Trophoblast cell (in vitro differentiated cells and primary cell): ENCODE data around the gene EFCAB5.

ENCODE experiments used
- DNase-seq, 2 donors: peaks; one replicate each; pipeline ENCODE4 v3.0.0-alpha.2; 2016
- H2AFZ ChIP-seq: 2 replicates; pipeline ENCODE4 v1.6.1; 2013; ENCODE audit warnings: low read length, moderate library complexity, mild to moderate bottlenecking; ENCODE audit not compliant: insufficient read depth, poor library complexity
- H2AK5ac ChIP-seq: 2 replicates; pipeline ENCODE4 v1.6.1; 2013; ENCODE audit warnings: mild to moderate bottlenecking, low read length
- H2BK120ac ChIP-seq: 2 replicates; pipeline ENCODE4 v1.6.1; 2013; ENCODE audit warnings: low read length, mild to moderate bottlenecking, moderate library complexity; ENCODE audit not compliant: insufficient read depth, poor library complexity
- H2BK12ac ChIP-seq: 2 replicates; pipeline ENCODE4 v1.6.1; 2013; ENCODE audit warnings: mild to moderate bottlenecking, low read length, moderate library complexity
- H2BK5ac ChIP-seq: 2 replicates; pipeline ENCODE4 v1.6.1; 2013; ENCODE audit warnings: low read length, low read depth, moderate library complexity, mild to moderate bottlenecking; ENCODE audit not compliant: poor library complexity
- H3K14ac ChIP-seq: 2 replicates; pipeline ENCODE4 v1.6.1; 2013; ENCODE audit warnings: mild to moderate bottlenecking, low read length
- H3K18ac ChIP-seq: 2 replicates; pipeline ENCODE4 v1.6.1; 2013; ENCODE audit warnings: mild to moderate bottlenecking, low read length
- H3K23ac ChIP-seq: 2 replicates; pipeline ENCODE4 v1.6.1; 2013; ENCODE audit warnings: low read length
- H3K27ac ChIP-seq: 2 replicates; pipeline ENCODE4 v1.5.1; 2013; ENCODE audit warnings: low read depth, mild to moderate bottlenecking, inconsistent platforms, low read length, moderate library complexity
- H3K27me3 ChIP-seq: 2 replicates; pipeline ENCODE4 v1.6.1; 2013; ENCODE audit warnings: inconsistent platforms, mild to moderate bottlenecking, low read length, moderate library complexity; ENCODE audit not compliant: insufficient read depth
- H3K36me3 ChIP-seq, 2 experiments: 1 replicate in 1 of 2; 2 replicates in 1 of 2; pipeline ENCODE4 v1.6.1; 2013; ENCODE audit warnings: low read length in 2 of 2, mild to moderate bottlenecking in 2 of 2, moderate library complexity in 1 of 2; ENCODE audit not compliant: insufficient read depth in 2 of 2, control insufficient read depth in 1 of 2
- H3K4ac ChIP-seq: 2 replicates; pipeline ENCODE4 v1.6.1; 2013; ENCODE audit warnings: low read depth, mild to moderate bottlenecking, low read length, moderate library complexity
- H3K4me1 ChIP-seq, 2 experiments: 1 replicate in 1 of 2; 2 replicates in 1 of 2; pipeline ENCODE4 v1.6.1; 2013; ENCODE audit warnings: low read length in 2 of 2, mild to moderate bottlenecking in 2 of 2, moderate library complexity in 1 of 2; ENCODE audit not compliant: insufficient read depth in 2 of 2, control insufficient read depth in 1 of 2
- H3K4me2 ChIP-seq: 2 replicates; pipeline ENCODE4 v1.6.1; 2013; ENCODE audit warnings: inconsistent platforms, mild to moderate bottlenecking, low read length, moderate library complexity
- H3K4me3 ChIP-seq: 2 replicates; pipeline ENCODE4 v1.5.1; 2013; ENCODE audit warnings: mild to moderate bottlenecking, low read depth, low read length, inconsistent platforms
- H3K79me1 ChIP-seq: one replicate; pipeline ENCODE4 v1.6.1; 2013; ENCODE audit warnings: low read length
- H3K79me2 ChIP-seq: 2 replicates; pipeline ENCODE4 v1.6.1; 2013; ENCODE audit warnings: low read length, mild to moderate bottlenecking; ENCODE audit not compliant: control insufficient read depth, insufficient read depth, poor library complexity
- H3K9ac ChIP-seq: 2 replicates; pipeline ENCODE4 v1.6.1; 2013; ENCODE audit warnings: mild to moderate bottlenecking, low read length
- H3K9me3 ChIP-seq: 2 replicates; pipeline ENCODE4 v1.6.1; 2013; ENCODE audit warnings: low read depth, mild to moderate bottlenecking, control low read depth, inconsistent platforms, low read length; ENCODE audit not compliant: insufficient read depth
- H4K12ac ChIP-seq: 2 replicates; pipeline ENCODE4 v1.6.1; 2013; ENCODE audit warnings: low read depth, mild to moderate bottlenecking, low read length, moderate library complexity
- H4K8ac ChIP-seq: 2 replicates; pipeline ENCODE4 v1.6.1; 2013; ENCODE audit warnings: low read depth, mild to moderate bottlenecking, low read length, moderate library complexity
- H4K91ac ChIP-seq: one replicate; pipeline ENCODE4 v1.6.1; 2013; ENCODE audit warnings: low read depth, mild to moderate bottlenecking, low read length, moderate library complexity
- WGBS: extraction: QIAGEN DNeasy Blood & Tissue Kit; methylation state at CpG from one replicate; pipeline ENCODE4 v1.1.7; 2013; ENCODE audit warnings: missing lambda C conversion rate; ENCODE audit not compliant: insufficient read length, insufficient coverage; ENCODE audit errors: extremely low coverage; 5-methylcytosine and 5-hydroxymethylcytosine counted together

EFCAB5 gene

GRCh38 chr17:29959658-29960337 lies 18.4 kb downstream of the EFCAB5 start:
- no CpG with 5 or more reads among the region's 4 CpGs for WGBS
- Histone ChIP-seq H3K4me3 (no peak overlapping the region), H3K27me3 (no peaks in the 10 kb centered on the region), H3K4ac (no peak overlapping the region), H2BK5ac (no peak overlapping the region), H3K18ac (no peak overlapping the region), H2BK120ac (no peak overlapping the region), H3K79me2 (no peaks in the 10 kb centered on the region), H2AK5ac (no peak overlapping the region), H4K8ac (no peak overlapping the region), H3K14ac (no peak overlapping the region), H3K4me2 (no peak overlapping the region), H3K23ac (no peak overlapping the region), H2AFZ (no peak overlapping the region), H3K36me3 (no peaks in the 10 kb centered on the region), H4K12ac (no peak overlapping the region), H3K9me3 (no peaks in the 10 kb centered on the region), H3K4me1 (no peaks in the 10 kb centered on the region), H4K91ac (no peak overlapping the region), H3K9ac (no peak overlapping the region), H2BK12ac (no peak overlapping the region), H3K27ac (no peak overlapping the region), H3K79me1 (no peaks in the 10 kb centered on the region)
- DNase-seq: no peak

DNA sequence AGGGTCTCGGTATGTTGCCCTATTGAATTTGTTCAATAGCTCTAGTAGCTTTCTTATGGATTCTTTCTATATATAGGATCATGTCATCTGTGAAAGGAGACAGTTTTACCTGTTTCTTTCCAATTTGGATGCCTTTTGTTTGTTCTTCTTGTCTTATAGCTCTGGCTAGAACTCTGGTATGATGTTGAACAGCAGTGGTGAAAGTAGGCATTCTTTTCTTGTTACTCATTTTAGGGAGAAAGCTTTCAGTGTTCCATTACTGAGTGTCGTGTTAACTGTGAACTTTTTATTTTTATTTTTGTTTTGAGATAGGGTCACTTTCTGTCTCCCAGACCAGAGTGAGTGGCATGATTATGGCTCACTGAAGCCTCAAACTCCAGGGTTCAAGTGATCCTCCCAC lies 21.2 kb downstream of the EFCAB5 start:
- H3K18ac ChIP-seq: no peak overlapping the region
- WGBS: no CpG with 5 or more reads among the region's 2 CpGs
- H2AK5ac ChIP-seq: no peak overlapping the region
- no peaks in the 10 kb centered on the region for H3K79me1 ChIP-seq
- H3K4ac ChIP-seq: no peak overlapping the region
- no peak overlapping the region for H3K9ac ChIP-seq
- H3K23ac ChIP-seq: no peak overlapping the region
- H4K12ac ChIP-seq: no peak overlapping the region
- H3K36me3 ChIP-seq: no peaks in the 10 kb centered on the region
- no peak overlapping the region for H2AFZ ChIP-seq
- peak in 1 of 2 donors; percentile 64 for DNase-seq
- H4K8ac ChIP-seq: no peak overlapping the region
- no peak overlapping the region for H3K4me2 ChIP-seq
- H3K14ac ChIP-seq: no peak overlapping the region
- no peak overlapping the region for H2BK5ac ChIP-seq
- H3K27ac ChIP-seq: no peak overlapping the region
- H3K4me1 ChIP-seq: no peaks in the 10 kb centered on the region
- no peaks in the 10 kb centered on the region for H3K27me3 ChIP-seq
- no peak overlapping the region for H2BK120ac ChIP-seq
- H2BK12ac ChIP-seq: no peak overlapping the region
- no peaks in the 10 kb centered on the region for H3K9me3 ChIP-seq
- no peaks in the 10 kb centered on the region for H3K79me2 ChIP-seq
- no peak overlapping the region for H3K4me3 ChIP-seq
- no peak overlapping the region for H4K91ac ChIP-seq

GRCh38 chr17:29968271-29968670 lies 26.8 kb downstream of the EFCAB5 start:
- H3K9me3 ChIP-seq: no peaks in the 10 kb centered on the region
- no peak overlapping the region for H3K9ac ChIP-seq
- H2BK12ac ChIP-seq: no peak overlapping the region
- H3K23ac ChIP-seq: no peak overlapping the region
- H3K4ac ChIP-seq: no peak overlapping the region
- no peaks in the 10 kb centered on the region for H3K27me3 ChIP-seq
- no peak overlapping the region for H3K4me3 ChIP-seq
- H3K27ac ChIP-seq: no peak overlapping the region
- H3K4me1 ChIP-seq: no peaks in the 10 kb centered on the region
- no peak overlapping the region for H3K18ac ChIP-seq
- H4K12ac ChIP-seq: no peak overlapping the region
- H2AK5ac ChIP-seq: no peak overlapping the region
- DNase-seq: no peak
- H4K8ac ChIP-seq: no peak overlapping the region
- no peak overlapping the region for H2AFZ ChIP-seq
- no peak overlapping the region for H2BK120ac ChIP-seq
- H3K14ac ChIP-seq: no peak overlapping the region
- no peaks in the 10 kb centered on the region for H3K36me3 ChIP-seq
- no peak overlapping the region for H2BK5ac ChIP-seq
- WGBS: no CpG with 5 or more reads among the region's 5 CpGs
- no peaks in the 10 kb centered on the region for H3K79me1 ChIP-seq
- H3K4me2 ChIP-seq: no peak overlapping the region
- no peak overlapping the region for H4K91ac ChIP-seq
- H3K79me2 ChIP-seq: no peaks in the 10 kb centered on the region

DNA sequence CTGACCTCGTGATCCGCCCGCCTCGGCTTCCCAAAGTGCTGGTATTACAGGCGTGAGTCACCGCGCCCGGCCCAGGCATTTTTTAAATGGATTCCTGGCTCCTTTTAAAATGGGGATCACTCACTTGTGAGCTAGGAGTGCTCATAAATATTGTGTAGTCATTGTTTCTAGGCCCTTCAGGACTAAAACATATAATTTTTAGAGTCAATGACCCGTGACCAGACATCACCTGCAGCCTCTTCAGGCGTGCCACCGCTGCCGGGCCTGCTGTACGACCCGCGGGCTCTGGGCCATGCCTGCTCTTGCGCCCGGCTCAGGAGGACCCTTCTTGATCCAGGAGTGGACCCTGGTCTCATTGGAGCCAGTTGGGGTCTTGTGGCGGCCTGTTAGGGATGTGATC lies 30.8 kb downstream of the EFCAB5 start:
- H3K4me2 ChIP-seq: no peak overlapping the region
- no peak overlapping the region for H2BK120ac ChIP-seq
- H3K79me2 ChIP-seq: no peaks in the 10 kb centered on the region
- H3K14ac ChIP-seq: no peak overlapping the region
- H3K79me1 ChIP-seq: no peaks in the 10 kb centered on the region
- H4K91ac ChIP-seq: no peak overlapping the region
- H3K4me1 ChIP-seq: no peaks in the 10 kb centered on the region
- H3K36me3 ChIP-seq: no peaks in the 10 kb centered on the region
- no peak for DNase-seq
- H4K8ac ChIP-seq: no peak overlapping the region
- no peaks in the 10 kb centered on the region for H3K27me3 ChIP-seq
- no peak overlapping the region for H3K27ac ChIP-seq
- no peak overlapping the region for H2AFZ ChIP-seq
- no peak overlapping the region for H3K18ac ChIP-seq
- no peak overlapping the region for H2BK12ac ChIP-seq
- H3K4me3 ChIP-seq: no peak overlapping the region
- no peak overlapping the region for H3K9ac ChIP-seq
- H2AK5ac ChIP-seq: no peak overlapping the region
- H3K23ac ChIP-seq: no peak overlapping the region
- H4K12ac ChIP-seq: no peak overlapping the region
- no peak overlapping the region for H2BK5ac ChIP-seq
- no CpG with 5 or more reads among the region's 18 CpGs for WGBS
- H3K4ac ChIP-seq: no peak overlapping the region
- H3K9me3 ChIP-seq: no peaks in the 10 kb centered on the region
